ENCODE results near the gene BCL7C. TPM values are rescaled to one million over a fixed set of nuclear protein-coding genes. Genes with fewer than 3 reads are reported as not detected.
"Not testable (repeated sequence)": the region's sequence is repeated elsewhere in the genome, so short reads cannot be mapped to it uniquely, and the experiment has no call there.

The BCL7C gene
- total RNA-seq (47.6 TPM), polyA plus RNA-seq (ENCODE audit: insufficient read depth in 1 of 8, insufficient read length in 8 of 8, low replicate concordance in 1 of 8) (10 to 100 TPM; 29.2 to 41.8 (median 34.8) TPM)
- long read RNA-seq, donor 1, transcript BCL7C-201 (6 exons, 1,740 nt), result major isoform, 11 of 16 reads
- long read RNA-seq, donor 1, partial matches to known transcripts, result 5 of 16 reads
- long read RNA-seq, donor 1, other reads (novel, unspliced or antisense), result 0 of 16 reads
- long read RNA-seq, donor 2, partial matches to known transcripts, result 0 of 1 reads
- long read RNA-seq, donor 2, other reads (novel, unspliced or antisense), result 0 of 1 reads
- long read RNA-seq, donor 3, transcript BCL7C-201 (6 exons, 1,740 nt), result major isoform, 19 of 24 reads
- long read RNA-seq, donor 3, partial matches to known transcripts, result 0 of 24 reads
- long read RNA-seq, donor 3, other reads (novel, unspliced or antisense), result 0 of 24 reads
- long read RNA-seq, donor 4, transcript BCL7C-201 (6 exons, 1,740 nt), result major isoform, 8 of 23 reads
- long read RNA-seq, donor 4, partial matches to known transcripts, result 13 of 23 reads
- long read RNA-seq, donor 4, other reads (novel, unspliced or antisense), result 0 of 23 reads
- long read RNA-seq, donor 5, transcript BCL7C-201 (6 exons, 1,740 nt), result major isoform, 49 of 83 reads
- long read RNA-seq, donor 5, partial matches to known transcripts, result 23 of 83 reads
- long read RNA-seq, donor 5, other reads (novel, unspliced or antisense), result 7 of 83 reads
- long read RNA-seq, donor 6, transcript BCL7C-201 (6 exons, 1,740 nt), result major isoform, 32 of 62 reads
- long read RNA-seq, donor 6, partial matches to known transcripts, result 27 of 62 reads
- long read RNA-seq, donor 6, other reads (novel, unspliced or antisense), result 0 of 62 reads
- long read RNA-seq, donor 7, transcript BCL7C-201 (6 exons, 1,740 nt), result major isoform, 21 of 36 reads
- long read RNA-seq, donor 7, partial matches to known transcripts, result 11 of 36 reads
- long read RNA-seq, donor 7, other reads (novel, unspliced or antisense), result 0 of 36 reads
- long read RNA-seq, donor 8, transcript BCL7C-201 (6 exons, 1,740 nt), result major isoform, 28 of 36 reads
- long read RNA-seq, donor 8, partial matches to known transcripts, result 5 of 36 reads
- long read RNA-seq, donor 8, other reads (novel, unspliced or antisense), result 0 of 36 reads
- long read RNA-seq, donor 9, transcript BCL7C-201 (6 exons, 1,740 nt), result major isoform, 10 of 27 reads
- long read RNA-seq, donor 9, partial matches to known transcripts, result 17 of 27 reads
- long read RNA-seq, donor 9, other reads (novel, unspliced or antisense), result 0 of 27 reads
- long read RNA-seq, donor 10, transcript BCL7C-201 (6 exons, 1,740 nt), result major isoform, 20 of 28 reads
- long read RNA-seq, donor 10, partial matches to known transcripts, result 7 of 28 reads
- long read RNA-seq, donor 10, other reads (novel, unspliced or antisense), result 0 of 28 reads
- long read RNA-seq, donor 11, transcript BCL7C-201 (6 exons, 1,740 nt), result major isoform, 22 of 34 reads
- long read RNA-seq, donor 11, partial matches to known transcripts, result 11 of 34 reads
- long read RNA-seq, donor 11, other reads (novel, unspliced or antisense), result 0 of 34 reads

DNA sequence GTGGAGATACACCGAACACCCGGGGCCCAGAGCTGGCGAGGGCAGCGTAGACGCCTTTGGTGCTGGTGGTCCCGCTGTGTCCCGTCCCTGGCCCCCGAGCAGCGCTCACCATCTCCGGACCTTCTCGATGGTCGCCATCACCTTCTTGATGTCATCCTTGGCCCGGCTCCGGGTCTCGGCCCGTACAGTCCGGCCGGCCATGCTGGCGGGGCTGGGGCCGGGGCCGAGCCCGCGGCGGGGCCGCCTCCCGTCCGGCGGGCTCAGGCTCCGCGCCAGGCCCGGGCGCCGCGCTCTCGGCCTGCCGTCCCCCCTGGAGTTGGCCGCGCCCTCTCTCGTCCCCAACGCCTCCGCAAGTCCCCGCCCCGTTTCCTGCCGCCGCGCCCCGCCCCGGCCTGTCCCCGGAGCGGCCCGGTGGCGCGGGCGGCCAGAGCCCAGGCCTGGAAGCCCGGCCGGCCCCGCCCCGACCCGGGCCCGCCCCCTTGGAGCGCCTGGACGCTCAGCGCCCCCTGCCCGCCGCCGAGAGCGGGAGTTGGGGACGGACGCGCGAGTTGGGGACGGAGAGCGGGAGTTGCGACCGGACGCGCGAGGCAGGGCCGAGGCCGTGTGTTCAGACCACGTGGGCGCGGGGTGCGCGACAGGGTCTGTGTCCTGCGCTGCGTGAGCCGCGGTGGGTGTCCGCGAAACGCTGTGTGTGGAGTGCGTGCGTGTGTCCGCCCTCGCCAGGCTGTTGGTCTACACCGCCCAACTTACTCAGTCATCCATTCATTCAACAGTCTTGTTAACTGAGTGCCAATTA, at the start of gene BCL7C:
Gene BCL7C, minus strand, starts transcription at position 334 of the 796 bp plus-strand sequence. Its CDS starts 133 bp downstream, at position 201.
- Histone ChIP-seq H3K9me3 (replicated peaks; ENCODE audit: control insufficient read depth, low read depth, low read length) (no peaks in the 10 kb centered on the region), H3K27ac (ENCODE audit: low read length) (peak within 1 kb of the TSS; percentile 87), H3K4me1 (ENCODE audit: control insufficient read depth, insufficient read depth, low read length) (peaks cover 46% of the 10 kb centered on the region), H3K27me3 (ENCODE audit: control insufficient read depth, insufficient read depth, low read length) (no peaks in the 10 kb centered on the region), H3K4me3 (ENCODE audit: low read length) (peak within 1 kb of the TSS; percentile 94), H3K36me3 (ENCODE audit: control insufficient read depth, insufficient read depth, low read length) (peaks cover 25% of the 10 kb centered on the region)
- DNase-seq, result peak; percentile 97
- WGBS (ENCODE audit: insufficient coverage), result under 1% methylated on average over 92 of the region's 97 CpGs

- no peak overlapping the region for H3K27ac ChIP-seq (ENCODE audit: low read length)
- WGBS (ENCODE audit: insufficient coverage), result 88% methylated on average over 2 of the region's 4 CpGs
- no peak for DNase-seq
- no peak overlapping the region for H3K4me3 ChIP-seq (ENCODE audit: low read length)
- H3K36me3 ChIP-seq (ENCODE audit: control insufficient read depth, insufficient read depth, low read length), result peaks cover 42% of the 10 kb centered on the region
- no peaks in the 10 kb centered on the region for H3K9me3 ChIP-seq (replicated peaks; ENCODE audit: control insufficient read depth, low read depth, low read length)
- peaks cover 15% of the 10 kb centered on the region for H3K4me1 ChIP-seq (ENCODE audit: control insufficient read depth, insufficient read depth, low read length)
- H3K27me3 ChIP-seq (ENCODE audit: control insufficient read depth, insufficient read depth, low read length), result no peaks in the 10 kb centered on the region
Observed at GRCh38 chr16:30942426-30942806, 48.5 kb upstream of the BCL7C start.

GRCh38 chr16:30941600-30942425, 47.9 kb upstream of the BCL7C start:
- 25% methylated on average over 14 of the region's 15 CpGs for WGBS (ENCODE audit: insufficient coverage)
- DNase-seq, result peak; percentile 69
- no peaks in the 10 kb centered on the region for H3K27me3 ChIP-seq (ENCODE audit: control insufficient read depth, insufficient read depth, low read length)
- H3K4me1 ChIP-seq (ENCODE audit: control insufficient read depth, insufficient read depth, low read length), result peaks cover 16% of the 10 kb centered on the region
- H3K4me3 ChIP-seq (ENCODE audit: low read length), result no peak overlapping the region
- peaks cover 48% of the 10 kb centered on the region for H3K36me3 ChIP-seq (ENCODE audit: control insufficient read depth, insufficient read depth, low read length)
- H3K9me3 ChIP-seq (replicated peaks; ENCODE audit: control insufficient read depth, low read depth, low read length), result no peaks in the 10 kb centered on the region
- H3K27ac ChIP-seq (ENCODE audit: low read length), result peak overlapping the region; percentile 20

DNA sequence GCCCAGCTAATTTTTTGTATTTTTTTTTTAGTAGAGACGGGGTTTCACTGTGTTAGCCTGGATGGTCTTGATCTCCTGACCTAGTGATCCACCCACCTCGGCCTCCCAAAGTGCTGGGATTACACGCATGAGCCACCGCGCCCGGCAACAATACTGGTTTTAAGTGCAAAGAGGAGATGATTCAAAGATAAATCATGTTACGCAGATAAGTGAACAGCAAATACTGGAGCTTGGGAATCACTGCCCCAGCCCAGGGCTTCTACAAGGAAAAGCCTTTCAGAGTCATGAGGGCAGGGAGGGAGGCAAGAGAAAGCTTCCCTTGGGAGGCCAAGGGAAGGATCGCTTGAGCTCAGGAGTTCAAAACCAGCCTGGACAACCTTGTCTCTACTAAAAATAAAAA, 45.7 kb upstream of the BCL7C start:
- Histone ChIP-seq H3K4me1 (ENCODE audit: control insufficient read depth, insufficient read depth, low read length) (peaks cover 16% of the 10 kb centered on the region), H3K36me3 (ENCODE audit: control insufficient read depth, insufficient read depth, low read length) (peaks cover 56% of the 10 kb centered on the region)
- not testable (repeated sequence) for H3K9me3 ChIP-seq (replicated peaks; ENCODE audit: control insufficient read depth, low read depth, low read length); H3K27me3 ChIP-seq (ENCODE audit: control insufficient read depth, insufficient read depth, low read length); DNase-seq; H3K4me3 ChIP-seq (ENCODE audit: low read length); H3K27ac ChIP-seq (ENCODE audit: low read length)
- WGBS (ENCODE audit: insufficient coverage), result 96% methylated on average over 6 of the region's 8 CpGs

DNA sequence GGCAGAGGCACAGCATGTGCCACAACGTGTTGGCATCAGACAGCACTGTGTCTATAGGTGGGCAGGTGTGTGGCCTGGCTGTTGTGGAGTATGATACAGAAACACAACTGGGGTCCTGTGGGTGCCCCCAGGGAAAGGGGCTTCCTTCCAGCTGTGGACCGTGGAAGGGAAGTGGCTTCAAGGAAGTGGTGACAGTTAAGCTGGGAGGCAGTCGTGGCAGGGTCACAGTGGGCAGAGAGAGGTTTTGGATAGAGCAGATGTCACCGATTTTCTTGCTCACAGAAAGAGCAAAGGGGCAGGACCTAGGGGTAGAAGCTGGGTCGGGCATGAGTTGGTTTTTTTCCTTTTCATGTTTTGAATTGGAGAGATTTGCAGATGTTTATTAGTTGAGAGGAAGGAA, 43.8 kb upstream of the BCL7C start:
- no peak overlapping the region for H3K4me3 ChIP-seq (ENCODE audit: low read length)
- 55% methylated on average over 5 of the region's 5 CpGs for WGBS (ENCODE audit: insufficient coverage)
- H3K9me3 ChIP-seq (replicated peaks; ENCODE audit: control insufficient read depth, low read depth, low read length), result no peaks in the 10 kb centered on the region
- H3K27ac ChIP-seq (ENCODE audit: low read length), result no peak overlapping the region
- H3K36me3 ChIP-seq (ENCODE audit: control insufficient read depth, insufficient read depth, low read length), result peaks cover 48% of the 10 kb centered on the region
- no peaks in the 10 kb centered on the region for H3K27me3 ChIP-seq (ENCODE audit: control insufficient read depth, insufficient read depth, low read length)
- no peak for DNase-seq
- H3K4me1 ChIP-seq (ENCODE audit: control insufficient read depth, insufficient read depth, low read length), result peaks cover 16% of the 10 kb centered on the region

DNA sequence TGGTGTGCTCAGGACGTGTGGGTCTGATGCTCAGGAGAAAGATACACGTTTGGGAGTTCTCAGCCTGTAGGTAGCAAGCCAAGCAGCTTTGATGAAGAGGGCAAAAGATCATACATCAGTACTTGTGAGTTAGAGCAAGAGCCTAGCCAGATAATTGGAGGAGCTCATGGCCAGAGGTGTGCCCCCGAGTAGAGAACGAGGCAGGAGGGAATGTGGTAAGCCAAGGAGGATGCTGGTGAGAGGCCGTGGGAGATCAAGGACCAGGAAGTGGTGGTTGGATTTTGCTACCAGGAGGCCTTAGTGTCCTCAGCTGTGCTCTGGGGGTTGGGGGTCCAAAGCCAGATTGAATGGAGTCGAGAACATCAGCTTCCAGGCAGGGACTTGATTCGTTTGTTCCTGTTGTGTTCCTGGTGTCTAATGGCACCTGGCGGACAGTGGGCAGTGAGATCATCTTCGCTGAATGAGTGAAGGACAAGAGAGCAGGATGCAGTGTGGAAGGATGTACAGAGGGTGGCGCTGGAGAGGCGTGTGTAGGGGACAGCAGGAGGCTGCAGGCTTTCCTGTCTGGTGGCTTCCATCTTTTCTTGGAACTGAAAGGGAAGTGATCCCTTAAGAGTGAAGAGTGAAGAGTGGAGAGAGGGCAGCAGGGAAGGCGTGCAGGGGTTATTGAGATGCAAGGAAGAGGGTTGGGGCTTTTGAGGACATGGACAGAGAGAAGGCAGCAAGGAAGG, 41.1 kb upstream of the BCL7C start:
- H3K27me3 ChIP-seq (ENCODE audit: control insufficient read depth, insufficient read depth, low read length), result no peaks in the 10 kb centered on the region
- H3K36me3 ChIP-seq (ENCODE audit: control insufficient read depth, insufficient read depth, low read length), result peaks cover 52% of the 10 kb centered on the region
- no peak overlapping the region for H3K27ac ChIP-seq (ENCODE audit: low read length)
- DNase-seq, result peak; percentile 49
- no peaks in the 10 kb centered on the region for H3K9me3 ChIP-seq (replicated peaks; ENCODE audit: control insufficient read depth, low read depth, low read length)
- 56% methylated on average over 12 of the region's 12 CpGs for WGBS (ENCODE audit: insufficient coverage)
- H3K4me3 ChIP-seq (ENCODE audit: low read length), result no peak overlapping the region
- H3K4me1 ChIP-seq (ENCODE audit: control insufficient read depth, insufficient read depth, low read length), result peaks cover 4% of the 10 kb centered on the region

GRCh38 chr16:30931068-30931650, 37.3 kb upstream of the BCL7C start:
- Histone ChIP-seq H3K27ac (ENCODE audit: low read length) (no peak overlapping the region), H3K9me3 (replicated peaks; ENCODE audit: control insufficient read depth, low read depth, low read length) (no peaks in the 10 kb centered on the region), H3K27me3 (ENCODE audit: control insufficient read depth, insufficient read depth, low read length) (no peaks in the 10 kb centered on the region), H3K4me3 (ENCODE audit: low read length) (no peak overlapping the region), H3K36me3 (ENCODE audit: control insufficient read depth, insufficient read depth, low read length) (peaks cover 74% of the 10 kb centered on the region), H3K4me1 (ENCODE audit: control insufficient read depth, insufficient read depth, low read length) (no peaks in the 10 kb centered on the region)
- DNase-seq, result no peak
- 79% methylated on average over 10 of the region's 12 CpGs for WGBS (ENCODE audit: insufficient coverage)

DNA sequence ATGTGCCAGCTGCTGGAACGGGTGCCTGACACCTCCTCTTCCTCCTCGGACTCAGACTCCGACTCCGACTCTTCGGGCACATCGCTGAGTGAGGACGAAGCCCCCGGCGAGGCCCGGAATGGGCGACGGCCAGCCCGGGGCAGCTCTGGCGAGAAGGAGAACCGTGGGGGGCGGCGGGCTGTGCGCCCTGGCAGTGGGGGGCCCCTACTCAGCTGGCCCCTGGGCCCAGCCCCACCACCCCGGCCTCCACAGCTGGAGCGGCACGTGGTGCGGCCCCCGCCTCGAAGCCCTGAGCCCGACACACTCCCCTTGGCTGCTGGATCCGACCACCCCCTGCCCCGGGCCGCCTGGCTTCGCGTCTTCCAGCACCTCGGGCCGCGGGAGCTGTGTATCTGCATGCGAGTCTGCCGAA, 36.3 kb upstream of the BCL7C start:
- WGBS (ENCODE audit: insufficient coverage), result 91% methylated on average over 35 of the region's 35 CpGs
- Histone ChIP-seq H3K36me3 (ENCODE audit: control insufficient read depth, insufficient read depth, low read length) (peaks cover 67% of the 10 kb centered on the region), H3K27me3 (ENCODE audit: control insufficient read depth, insufficient read depth, low read length) (no peaks in the 10 kb centered on the region), H3K9me3 (replicated peaks; ENCODE audit: control insufficient read depth, low read depth, low read length) (no peaks in the 10 kb centered on the region), H3K4me1 (ENCODE audit: control insufficient read depth, insufficient read depth, low read length) (peaks cover 3% of the 10 kb centered on the region), H3K4me3 (ENCODE audit: low read length) (no peak overlapping the region), H3K27ac (ENCODE audit: low read length) (no peak overlapping the region)
- DNase-seq, result no peak

All from muscle of leg (tissue), 16 donors.